GM12892 (cell line): ENCODE data around the gene AHI1.

ENCODE experiments used
- POLR2A ChIP-seq: IDR thresholded peaks from 2 replicates; pipeline ENCODE4 v1.6.1; 2011; ENCODE audit warnings: low read depth, low read length, control low read depth
- POLR2AphosphoS5 ChIP-seq: IDR thresholded peaks from 2 replicates; pipeline ENCODE4 v1.6.1; 2011; ENCODE audit warnings: low read depth, low read length, control low read depth
- TAF1 ChIP-seq: IDR thresholded peaks from 2 replicates; pipeline ENCODE4 v1.6.1; 2011; ENCODE audit warnings: low read depth, mild to moderate bottlenecking, control low read depth, low read length, borderline replicate concordance

DNA sequence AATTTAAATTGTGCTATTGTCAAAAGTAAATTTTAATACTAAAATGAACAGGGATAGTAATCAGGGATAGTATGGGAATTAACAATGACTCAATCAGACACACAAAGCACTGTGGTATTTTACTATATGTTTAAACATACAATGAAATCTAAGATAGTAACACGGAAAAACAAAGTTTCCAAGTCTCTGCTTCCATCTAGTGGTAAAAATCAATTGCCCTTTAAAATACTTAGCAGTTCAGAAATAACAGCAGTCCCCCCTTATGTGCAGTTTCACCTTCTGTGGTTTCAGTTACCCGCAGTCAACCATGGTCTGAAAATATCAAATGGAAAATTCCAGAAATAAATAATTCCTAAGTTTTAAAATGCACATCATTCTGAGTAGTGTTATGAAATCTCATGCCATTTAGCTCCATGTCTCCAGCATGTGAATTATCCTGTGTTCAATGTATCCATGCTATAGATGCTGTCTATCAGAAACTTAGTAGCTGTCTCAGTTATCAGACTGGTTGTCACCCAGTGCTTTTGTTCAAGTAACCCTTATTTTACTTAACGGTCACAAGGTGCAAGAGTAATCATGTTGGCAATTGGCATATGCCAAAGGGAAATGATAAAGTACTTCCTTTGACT lies 58.5 kb downstream of the AHI1 start:
- TF ChIP-seq POLR2AphosphoS5, result no peak
- TF ChIP-seq POLR2A, result no peak
- no peak for TF ChIP-seq TAF1
